ENCODE data around the gene HBE1.

GRCh38 chr11:5289696-5290095 lies 20.0 kb upstream of the HBE1 start:
- no peak for TF ChIP-seq POLR2A (IDR thresholded peaks at IDR 0.05)
- no peak for TF ChIP-seq CTCF (IDR thresholded peaks at IDR 0.05)

All from Peyer's patch (tissue), 4 donors.